ENCODE measurements around the gene QPRT. TPM values are rescaled to one million over a fixed set of nuclear protein-coding genes. Genes with fewer than 3 reads are reported as not detected.
A peak's percentile ranks its signal among the peaks of the same experiment; 100 is the strongest.
"Not testable (repeated sequence)": the region's sequence is repeated elsewhere in the genome, so short reads cannot be mapped to it uniquely, and the experiment has no call there.

Gene QPRT
- total RNA-seq, 1 experiment from 2014 or later, result 138 TPM

GRCh38 chr16:29740630-29741015 lies 61.6 kb downstream of the QPRT start:
- H3K27me3 Mint-ChIP-seq (ENCODE audit: low read depth); DNase-seq (ENCODE audit: low spot score); H3K9me3 Mint-ChIP-seq; ATAC-seq; POLR2A ChIA-PET; H3K4me3 Mint-ChIP-seq; CTCF ChIA-PET: not testable (repeated sequence)
- Mint-ChIP-seq H3K36me3 (peaks cover 38% of the 10 kb centered on the region), H3K27ac (peak overlapping the region; percentile 1), H3K4me1 (peaks cover 13% of the 10 kb centered on the region)
- 0 out of 2 replicates have a peak, but pooled peaks have one; percentile 18 for TF ChIP-seq ZNF671 (CRISPR knock-in tag; IDR thresholded peaks at IDR 0.05)

GRCh38 chr16:29742683-29743275 lies 63.8 kb downstream of the QPRT start:
- peaks cover 30% of the 10 kb centered on the region for H3K36me3 Mint-ChIP-seq
- ChIA-PET POLR2A (no interaction called here), CTCF (interaction anchor here (1.2 to 1.3 kb wide), 2 partner anchors 42 to 47 kb away, joined by 5 to 7 read pairs; partner anchors contain the start of gene KIF22)
- peaks cover 6% of the 10 kb centered on the region for H3K27me3 Mint-ChIP-seq (ENCODE audit: low read depth)
- no peak for ATAC-seq
- no peak overlapping the region for H3K27ac Mint-ChIP-seq
- no peak overlapping the region for H3K4me3 Mint-ChIP-seq
- H3K9me3 Mint-ChIP-seq, result peaks cover 7% of the 10 kb centered on the region
- DNase-seq (ENCODE audit: low spot score), result no peak
- TF ChIP-seq, protein P1, sequence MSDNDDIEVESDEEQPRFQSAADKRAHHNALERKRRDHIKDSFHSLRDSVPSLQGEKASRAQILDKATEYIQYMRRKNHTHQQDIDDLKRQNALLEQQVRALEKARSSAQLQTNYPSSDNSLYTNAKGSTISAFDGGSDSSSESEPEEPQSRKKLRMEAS (CRISPR knock-in tag; IDR thresholded peaks at IDR 0.05), result no peak
- TF ChIP-seq, protein P2, sequence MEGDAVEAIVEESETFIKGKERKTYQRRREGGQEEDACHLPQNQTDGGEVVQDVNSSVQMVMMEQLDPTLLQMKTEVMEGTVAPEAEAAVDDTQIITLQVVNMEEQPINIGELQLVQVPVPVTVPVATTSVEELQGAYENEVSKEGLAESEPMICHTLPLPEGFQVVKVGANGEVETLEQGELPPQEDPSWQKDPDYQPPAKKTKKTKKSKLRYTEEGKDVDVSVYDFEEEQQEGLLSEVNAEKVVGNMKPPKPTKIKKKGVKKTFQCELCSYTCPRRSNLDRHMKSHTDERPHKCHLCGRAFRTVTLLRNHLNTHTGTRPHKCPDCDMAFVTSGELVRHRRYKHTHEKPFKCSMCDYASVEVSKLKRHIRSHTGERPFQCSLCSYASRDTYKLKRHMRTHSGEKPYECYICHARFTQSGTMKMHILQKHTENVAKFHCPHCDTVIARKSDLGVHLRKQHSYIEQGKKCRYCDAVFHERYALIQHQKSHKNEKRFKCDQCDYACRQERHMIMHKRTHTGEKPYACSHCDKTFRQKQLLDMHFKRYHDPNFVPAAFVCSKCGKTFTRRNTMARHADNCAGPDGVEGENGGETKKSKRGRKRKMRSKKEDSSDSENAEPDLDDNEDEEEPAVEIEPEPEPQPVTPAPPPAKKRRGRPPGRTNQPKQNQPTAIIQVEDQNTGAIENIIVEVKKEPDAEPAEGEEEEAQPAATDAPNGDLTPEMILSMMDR (IDR thresholded peaks at IDR 0.05), result no peak
- TF ChIP-seq EMX1 (CRISPR knock-in tag; IDR thresholded peaks at IDR 0.05) (no peak), ZNF121 (CRISPR knock-in tag; IDR thresholded peaks at IDR 0.05) (peak; percentile 95), RELA (CRISPR knock-in tag; IDR thresholded peaks at IDR 0.05; ENCODE audit: borderline replicate concordance) (no peak), GTF2I (CRISPR knock-in tag; conservative IDR thresholded peaks at IDR 0.05) (peak; percentile 62; the same call in 1 of the 2 replicates), ATF3 (CRISPR knock-in tag; conservative IDR thresholded peaks at IDR 0.05) (no peak), ELF4 (CRISPR knock-in tag; IDR thresholded peaks at IDR 0.05; ENCODE audit: low read depth) (no peak), NR3C1 (CRISPR knock-in tag; conservative IDR thresholded peaks at IDR 0.05; ENCODE audit: low read depth) (no peak), ATF2 (CRISPR knock-in tag; IDR thresholded peaks at IDR 0.05; ENCODE audit: borderline replicate concordance, low read depth) (no peak), CREM (CRISPR knock-in tag; IDR thresholded peaks at IDR 0.05) (no peak), JAZF1 (CRISPR knock-in tag; IDR thresholded peaks at IDR 0.05) (no peak), ZNF671 (CRISPR knock-in tag; IDR thresholded peaks at IDR 0.05) (peak; percentile 41; the same call in 1 of the 2 replicates), NFATC4 (CRISPR knock-in tag; IDR thresholded peaks at IDR 0.05) (0 out of 2 replicates have a peak, but pooled peaks have one; percentile 52), PRRX2 (CRISPR knock-in tag; IDR thresholded peaks at IDR 0.05) (peak; percentile 79; the same call in 1 of the 2 replicates)
- TF ChIP-seq, protein P3, sequence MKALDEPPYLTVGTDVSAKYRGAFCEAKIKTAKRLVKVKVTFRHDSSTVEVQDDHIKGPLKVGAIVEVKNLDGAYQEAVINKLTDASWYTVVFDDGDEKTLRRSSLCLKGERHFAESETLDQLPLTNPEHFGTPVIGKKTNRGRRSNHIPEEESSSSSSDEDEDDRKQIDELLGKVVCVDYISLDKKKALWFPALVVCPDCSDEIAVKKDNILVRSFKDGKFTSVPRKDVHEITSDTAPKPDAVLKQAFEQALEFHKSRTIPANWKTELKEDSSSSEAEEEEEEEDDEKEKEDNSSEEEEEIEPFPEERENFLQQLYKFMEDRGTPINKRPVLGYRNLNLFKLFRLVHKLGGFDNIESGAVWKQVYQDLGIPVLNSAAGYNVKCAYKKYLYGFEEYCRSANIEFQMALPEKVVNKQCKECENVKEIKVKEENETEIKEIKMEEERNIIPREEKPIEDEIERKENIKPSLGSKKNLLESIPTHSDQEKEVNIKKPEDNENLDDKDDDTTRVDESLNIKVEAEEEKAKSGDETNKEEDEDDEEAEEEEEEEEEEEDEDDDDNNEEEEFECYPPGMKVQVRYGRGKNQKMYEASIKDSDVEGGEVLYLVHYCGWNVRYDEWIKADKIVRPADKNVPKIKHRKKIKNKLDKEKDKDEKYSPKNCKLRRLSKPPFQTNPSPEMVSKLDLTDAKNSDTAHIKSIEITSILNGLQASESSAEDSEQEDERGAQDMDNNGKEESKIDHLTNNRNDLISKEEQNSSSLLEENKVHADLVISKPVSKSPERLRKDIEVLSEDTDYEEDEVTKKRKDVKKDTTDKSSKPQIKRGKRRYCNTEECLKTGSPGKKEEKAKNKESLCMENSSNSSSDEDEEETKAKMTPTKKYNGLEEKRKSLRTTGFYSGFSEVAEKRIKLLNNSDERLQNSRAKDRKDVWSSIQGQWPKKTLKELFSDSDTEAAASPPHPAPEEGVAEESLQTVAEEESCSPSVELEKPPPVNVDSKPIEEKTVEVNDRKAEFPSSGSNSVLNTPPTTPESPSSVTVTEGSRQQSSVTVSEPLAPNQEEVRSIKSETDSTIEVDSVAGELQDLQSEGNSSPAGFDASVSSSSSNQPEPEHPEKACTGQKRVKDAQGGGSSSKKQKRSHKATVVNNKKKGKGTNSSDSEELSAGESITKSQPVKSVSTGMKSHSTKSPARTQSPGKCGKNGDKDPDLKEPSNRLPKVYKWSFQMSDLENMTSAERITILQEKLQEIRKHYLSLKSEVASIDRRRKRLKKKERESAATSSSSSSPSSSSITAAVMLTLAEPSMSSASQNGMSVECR (CRISPR knock-in tag; IDR thresholded peaks at IDR 0.05; ENCODE audit: borderline replicate concordance), result no peak
- TF ChIP-seq, protein P4, sequence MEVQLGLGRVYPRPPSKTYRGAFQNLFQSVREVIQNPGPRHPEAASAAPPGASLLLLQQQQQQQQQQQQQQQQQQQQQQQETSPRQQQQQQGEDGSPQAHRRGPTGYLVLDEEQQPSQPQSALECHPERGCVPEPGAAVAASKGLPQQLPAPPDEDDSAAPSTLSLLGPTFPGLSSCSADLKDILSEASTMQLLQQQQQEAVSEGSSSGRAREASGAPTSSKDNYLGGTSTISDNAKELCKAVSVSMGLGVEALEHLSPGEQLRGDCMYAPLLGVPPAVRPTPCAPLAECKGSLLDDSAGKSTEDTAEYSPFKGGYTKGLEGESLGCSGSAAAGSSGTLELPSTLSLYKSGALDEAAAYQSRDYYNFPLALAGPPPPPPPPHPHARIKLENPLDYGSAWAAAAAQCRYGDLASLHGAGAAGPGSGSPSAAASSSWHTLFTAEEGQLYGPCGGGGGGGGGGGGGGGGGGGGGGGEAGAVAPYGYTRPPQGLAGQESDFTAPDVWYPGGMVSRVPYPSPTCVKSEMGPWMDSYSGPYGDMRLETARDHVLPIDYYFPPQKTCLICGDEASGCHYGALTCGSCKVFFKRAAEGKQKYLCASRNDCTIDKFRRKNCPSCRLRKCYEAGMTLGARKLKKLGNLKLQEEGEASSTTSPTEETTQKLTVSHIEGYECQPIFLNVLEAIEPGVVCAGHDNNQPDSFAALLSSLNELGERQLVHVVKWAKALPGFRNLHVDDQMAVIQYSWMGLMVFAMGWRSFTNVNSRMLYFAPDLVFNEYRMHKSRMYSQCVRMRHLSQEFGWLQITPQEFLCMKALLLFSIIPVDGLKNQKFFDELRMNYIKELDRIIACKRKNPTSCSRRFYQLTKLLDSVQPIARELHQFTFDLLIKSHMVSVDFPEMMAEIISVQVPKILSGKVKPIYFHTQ (CRISPR knock-in tag; IDR thresholded peaks at IDR 0.05), result peak; percentile 69; the same call in 1 of the 2 replicates
- TF ChIP-seq, protein P5, sequence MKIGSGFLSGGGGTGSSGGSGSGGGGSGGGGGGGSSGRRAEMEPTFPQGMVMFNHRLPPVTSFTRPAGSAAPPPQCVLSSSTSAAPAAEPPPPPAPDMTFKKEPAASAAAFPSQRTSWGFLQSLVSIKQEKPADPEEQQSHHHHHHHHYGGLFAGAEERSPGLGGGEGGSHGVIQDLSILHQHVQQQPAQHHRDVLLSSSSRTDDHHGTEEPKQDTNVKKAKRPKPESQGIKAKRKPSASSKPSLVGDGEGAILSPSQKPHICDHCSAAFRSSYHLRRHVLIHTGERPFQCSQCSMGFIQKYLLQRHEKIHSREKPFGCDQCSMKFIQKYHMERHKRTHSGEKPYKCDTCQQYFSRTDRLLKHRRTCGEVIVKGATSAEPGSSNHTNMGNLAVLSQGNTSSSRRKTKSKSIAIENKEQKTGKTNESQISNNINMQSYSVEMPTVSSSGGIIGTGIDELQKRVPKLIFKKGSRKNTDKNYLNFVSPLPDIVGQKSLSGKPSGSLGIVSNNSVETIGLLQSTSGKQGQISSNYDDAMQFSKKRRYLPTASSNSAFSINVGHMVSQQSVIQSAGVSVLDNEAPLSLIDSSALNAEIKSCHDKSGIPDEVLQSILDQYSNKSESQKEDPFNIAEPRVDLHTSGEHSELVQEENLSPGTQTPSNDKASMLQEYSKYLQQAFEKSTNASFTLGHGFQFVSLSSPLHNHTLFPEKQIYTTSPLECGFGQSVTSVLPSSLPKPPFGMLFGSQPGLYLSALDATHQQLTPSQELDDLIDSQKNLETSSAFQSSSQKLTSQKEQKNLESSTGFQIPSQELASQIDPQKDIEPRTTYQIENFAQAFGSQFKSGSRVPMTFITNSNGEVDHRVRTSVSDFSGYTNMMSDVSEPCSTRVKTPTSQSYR (CRISPR knock-in tag; IDR thresholded peaks at IDR 0.05), result no peak
- peaks cover 16% of the 10 kb centered on the region for H3K4me1 Mint-ChIP-seq
